Pulmonary artery endothelial cell (primary cell): ENCODE measurements around the gene HIVEP3. TPM values are rescaled to one million over a fixed set of nuclear protein-coding genes. Genes with fewer than 3 reads are reported as not detected.
"Not testable (repeated sequence)": the region's sequence is repeated elsewhere in the genome, so short reads cannot be mapped to it uniquely, and the experiment has no call there.

Experiments used
- DNase-seq: peaks from one replicate; pipeline ENCODE4 v3.0.0-alpha.2; 2011; ENCODE audit warnings: low read depth, low spot score
- total RNA-seq: library from RNA; depleted of rRNA; stranded (reverse); fragments of >200 nt; gene quantifications from 2 replicates; pipeline ENCODE4 v1.2.3, GENCODE V29; 2014

The HIVEP3 gene
- total RNA-seq, 1 donor from 2014 or later: 1.1 TPM

DNA sequence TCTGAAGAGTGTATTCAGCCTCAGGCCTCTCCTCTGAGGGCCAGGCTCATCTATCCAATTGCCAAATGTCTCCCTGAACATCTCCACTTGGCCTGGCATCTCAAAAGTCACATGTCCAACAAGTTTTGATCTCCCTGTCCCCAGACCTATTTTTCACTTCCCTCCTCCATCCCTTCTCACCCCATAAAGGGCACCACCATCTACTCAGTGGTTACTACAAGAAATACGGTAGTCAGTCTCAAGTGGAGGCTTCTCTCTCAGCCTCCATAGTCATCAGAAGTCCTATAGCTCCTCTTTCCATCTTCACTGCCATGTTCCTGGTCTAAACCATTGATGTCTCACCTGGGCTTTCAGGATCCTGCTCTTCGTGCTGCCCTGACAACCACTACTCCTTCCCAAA lies 351.8 kb downstream of the HIVEP3 start:
- DNase-seq: no peak

DNA sequence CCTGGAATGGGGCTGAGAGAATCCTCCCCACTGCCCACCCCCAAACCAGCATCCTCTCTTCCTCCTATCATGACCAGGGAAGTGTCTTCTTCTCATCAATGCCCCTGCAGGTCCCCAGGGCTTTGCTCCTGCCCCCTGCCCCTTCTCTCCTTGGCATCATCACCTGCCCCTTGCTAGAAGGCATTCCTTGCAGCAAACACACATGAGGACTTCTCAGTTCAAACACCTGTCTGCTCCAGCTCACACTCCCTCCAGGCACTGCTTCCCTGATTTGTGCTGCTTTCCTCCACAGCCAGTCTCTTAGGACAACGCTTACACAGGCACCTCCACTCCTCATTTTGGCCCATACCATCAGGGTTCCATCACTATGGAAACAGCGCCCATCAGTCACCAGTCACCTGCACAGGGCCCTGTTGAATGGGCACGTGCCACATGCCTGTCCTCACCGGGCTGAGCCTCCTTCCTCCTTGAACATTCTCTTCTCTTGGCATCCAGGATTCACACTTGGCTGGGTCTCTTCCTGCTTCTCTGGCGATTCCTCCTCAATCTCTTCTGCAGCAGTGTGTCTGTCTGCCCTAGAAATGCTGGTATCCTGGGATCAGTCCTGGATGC lies 352.3 kb downstream of the HIVEP3 start:
- DNase-seq: no peak

DNA sequence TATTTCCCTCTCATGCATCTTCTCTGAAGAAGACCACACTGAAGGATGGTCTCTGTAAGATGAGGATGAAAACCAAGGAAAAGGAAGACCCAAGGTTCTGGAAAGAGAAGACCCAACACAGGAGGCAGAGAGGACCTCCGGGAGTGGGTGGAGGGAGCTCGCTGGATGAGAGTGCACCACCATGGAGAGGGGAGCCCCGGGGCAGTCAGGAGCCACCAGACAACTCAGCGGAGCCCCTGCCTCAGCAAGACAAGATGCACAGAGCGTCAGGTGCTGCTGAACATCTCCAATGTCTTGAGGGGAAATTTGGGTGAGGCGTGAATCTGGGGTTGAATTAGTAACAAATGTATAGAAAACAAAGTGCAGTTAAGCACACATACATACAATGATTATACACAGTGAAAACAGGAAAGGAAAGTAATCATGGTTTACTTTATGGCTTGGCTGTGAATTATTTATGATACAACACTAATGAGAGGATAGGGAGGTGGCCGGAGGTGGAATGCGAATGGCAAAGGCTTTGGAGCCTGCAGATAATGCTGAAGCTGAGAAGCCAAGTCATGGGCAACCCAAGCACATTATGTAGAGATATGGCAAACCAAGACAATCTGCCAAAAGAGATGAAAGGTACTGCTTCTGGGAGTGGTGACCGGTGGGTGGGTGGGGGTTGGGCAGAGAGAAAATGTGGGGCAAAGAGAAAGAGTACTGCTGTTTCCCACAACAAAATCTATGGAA lies 353.8 kb downstream of the HIVEP3 start:
- no peak for DNase-seq

DNA sequence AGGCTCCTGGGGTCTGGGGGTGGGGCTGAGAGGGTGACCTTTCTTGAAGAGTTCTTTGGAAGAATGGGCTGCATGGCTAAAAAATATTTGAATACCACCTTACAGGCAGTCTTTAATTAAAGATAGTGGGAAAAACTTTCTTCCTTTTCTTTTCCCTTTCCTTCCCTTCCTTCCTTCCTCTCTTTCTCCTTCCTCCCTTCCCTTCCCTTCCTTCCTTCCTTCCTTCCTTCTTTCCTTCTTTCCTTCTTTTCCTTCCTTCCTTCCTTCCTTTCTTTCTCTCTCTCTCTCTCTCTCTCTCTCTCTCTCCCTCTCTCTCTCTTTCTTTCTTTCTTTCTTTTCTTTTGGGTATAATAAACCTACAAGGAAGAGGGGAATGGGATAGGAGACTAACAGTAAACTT lies 356.4 kb downstream of the HIVEP3 start:
- no peak for DNase-seq

DNA sequence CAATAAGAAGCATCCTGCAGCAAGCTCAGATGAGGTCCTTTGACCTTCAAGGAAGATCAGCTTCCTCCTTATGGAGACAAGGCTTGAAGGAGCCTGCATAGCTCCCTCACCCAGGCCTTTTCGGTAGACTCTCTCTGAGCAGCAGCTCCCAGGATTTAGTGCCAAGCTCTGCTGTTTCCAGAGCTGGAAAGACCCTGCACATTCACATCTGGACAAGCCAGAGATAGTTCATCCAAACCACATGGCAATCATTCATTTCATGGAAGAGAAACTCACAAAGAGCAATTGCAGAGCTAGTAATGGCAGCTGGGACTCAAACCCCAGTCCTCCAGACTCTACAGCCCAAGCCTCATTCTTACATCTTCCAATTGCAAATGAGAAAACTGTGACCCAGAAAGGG lies 357.8 kb downstream of the HIVEP3 start:
- no peak for DNase-seq

DNA sequence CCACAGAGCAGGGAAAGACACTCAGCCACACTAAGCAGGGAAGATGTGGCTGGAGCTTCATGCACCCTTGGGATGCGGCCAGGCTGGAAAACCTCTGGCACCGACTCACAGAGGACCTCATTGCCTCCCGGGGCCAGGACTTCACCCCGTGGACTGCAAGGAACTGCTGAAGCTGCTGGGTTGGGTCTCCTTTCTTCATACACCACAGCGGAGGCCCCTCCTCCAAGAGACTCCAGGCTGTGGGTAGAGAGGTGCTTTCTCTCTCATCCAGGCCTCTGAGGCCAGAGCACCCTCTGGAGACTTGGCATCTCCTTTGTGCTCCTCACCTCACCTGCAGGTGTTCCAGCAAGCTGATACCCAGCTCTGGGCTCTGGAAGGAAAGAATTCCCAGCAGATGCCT lies 358.2 kb downstream of the HIVEP3 start:
- no peak for DNase-seq

DNA sequence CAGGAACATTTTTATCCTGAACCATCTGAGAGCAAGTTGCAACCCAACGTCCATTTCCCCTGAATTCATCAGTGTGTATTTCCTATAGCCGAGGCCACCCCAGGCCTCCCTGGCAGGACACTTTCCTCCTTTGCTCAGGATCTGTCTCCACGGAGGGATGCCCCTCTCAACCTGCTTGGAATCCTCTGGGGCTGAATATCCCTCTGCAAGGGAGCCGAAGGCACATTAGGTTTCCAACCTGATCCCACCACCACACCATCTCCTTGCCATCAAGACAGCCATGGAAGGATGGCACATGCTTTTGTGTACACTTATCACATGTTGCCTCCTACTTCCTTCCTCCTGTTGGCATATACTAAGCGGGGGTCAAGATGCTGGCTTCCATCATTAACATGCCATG lies 359.4 kb downstream of the HIVEP3 start:
- no peak for DNase-seq

DNA sequence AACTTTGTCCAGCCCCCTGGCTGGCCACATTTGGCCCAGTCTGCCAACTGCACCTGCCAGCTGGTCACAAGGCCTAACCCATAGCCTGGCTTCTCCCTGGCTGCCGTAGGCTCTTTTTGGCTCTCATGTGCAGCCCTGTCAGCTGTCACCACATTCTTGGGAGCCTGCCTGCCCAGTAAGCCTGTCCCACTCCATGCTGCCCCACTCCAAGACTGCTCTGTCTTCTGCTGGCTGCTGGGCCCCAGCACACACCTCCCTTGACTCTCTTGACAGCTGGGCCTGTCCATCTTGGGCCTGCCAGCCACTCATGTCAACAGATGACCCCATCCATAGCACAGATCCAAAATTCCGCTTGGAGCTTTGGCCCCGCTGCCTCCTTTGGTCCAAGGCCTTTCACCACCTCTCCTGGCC lies 360.0 kb downstream of the HIVEP3 start:
- no peak for DNase-seq

DNA sequence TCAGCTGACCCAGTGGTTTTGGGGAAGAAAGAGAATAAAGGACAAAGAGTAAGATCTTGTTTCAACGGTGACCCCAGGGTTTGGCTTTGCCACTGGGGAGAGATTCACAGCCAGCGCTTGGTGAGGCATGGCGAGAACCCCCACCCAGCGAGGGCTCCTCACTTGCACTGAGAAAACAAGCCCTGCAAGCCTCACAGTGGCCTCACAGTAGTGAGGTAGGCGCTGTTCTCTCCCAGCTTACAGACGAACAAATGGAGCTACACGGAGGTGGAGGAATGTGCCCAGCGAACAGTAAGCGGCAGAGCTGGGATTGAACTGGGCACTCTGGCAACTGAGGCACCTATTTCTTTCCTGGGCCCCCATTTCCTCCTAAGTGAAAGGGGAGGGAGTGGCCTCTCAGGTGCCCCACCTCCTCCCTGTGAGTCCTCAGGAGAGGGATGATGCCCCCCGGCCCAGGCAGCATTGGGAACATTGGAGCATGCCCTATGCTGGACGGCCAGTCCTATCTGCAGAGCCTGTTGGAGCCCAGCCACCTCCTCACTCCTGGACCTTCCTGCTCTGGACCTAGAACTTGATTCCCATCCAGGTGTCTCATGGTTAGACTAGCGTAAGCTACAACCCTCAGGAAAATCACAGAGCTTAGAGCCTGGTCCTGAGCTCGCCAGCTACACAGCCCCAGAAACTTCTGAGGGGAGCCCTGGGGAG lies 360.8 kb downstream of the HIVEP3 start:
- DNase-seq: no peak

DNA sequence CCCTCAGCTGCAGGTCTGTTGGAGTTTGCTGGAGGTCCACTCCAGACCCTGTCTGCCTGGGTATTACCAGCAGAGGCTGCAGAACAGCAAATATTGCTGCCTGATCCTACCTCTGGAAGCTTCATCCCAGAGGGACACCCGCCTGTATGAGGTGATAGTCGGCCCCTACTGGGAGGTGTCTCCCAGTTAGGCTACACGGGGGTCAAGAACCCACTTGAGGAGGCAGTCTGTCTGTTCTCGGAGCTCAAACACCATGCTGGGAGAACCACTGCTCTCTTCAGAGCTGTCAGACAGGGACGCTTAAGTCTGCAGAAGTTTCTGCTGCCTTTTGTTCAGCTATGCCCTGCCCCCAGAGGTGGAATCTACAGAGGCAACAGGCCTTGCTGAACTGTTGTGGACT lies 364.0 kb downstream of the HIVEP3 start:
- not testable (repeated sequence) for DNase-seq

DNA sequence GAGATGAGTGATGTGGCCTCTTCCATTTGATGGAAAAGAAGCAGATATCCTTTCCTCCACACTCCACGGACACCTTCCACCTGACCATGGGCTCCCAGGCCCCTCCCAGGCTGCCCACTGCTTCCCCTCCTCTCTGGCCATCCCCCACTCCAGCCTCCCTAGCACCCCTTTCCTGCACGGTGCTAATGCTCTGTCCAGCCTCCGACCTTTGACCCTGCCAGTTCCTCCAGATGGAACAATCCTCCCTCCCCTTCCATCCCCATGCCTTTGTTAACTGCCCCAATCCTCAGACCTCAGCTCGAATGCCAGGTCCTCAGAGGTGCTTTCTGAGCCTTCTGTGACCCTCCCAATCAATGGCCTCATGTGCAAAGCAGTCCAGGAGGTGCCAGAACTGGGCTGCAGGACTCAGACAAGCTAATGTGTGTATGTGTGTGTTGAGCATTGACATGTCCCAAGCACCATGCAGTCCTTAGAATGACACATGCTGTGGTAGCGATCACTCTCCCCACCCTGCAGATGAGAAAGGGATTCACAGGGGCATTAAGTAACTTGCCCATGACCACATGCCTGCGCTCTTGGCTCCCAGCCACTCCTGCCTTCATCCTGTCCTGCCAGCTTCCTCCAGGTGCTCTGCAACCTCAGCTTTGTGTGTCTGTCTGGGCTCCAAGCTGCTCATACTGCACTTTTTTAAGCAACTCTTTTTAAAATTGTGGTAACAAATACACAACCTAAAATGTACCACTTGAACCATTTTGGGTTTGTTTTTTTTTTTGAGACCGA lies 370.8 kb downstream of the HIVEP3 start:
- DNase-seq: no peak

DNA sequence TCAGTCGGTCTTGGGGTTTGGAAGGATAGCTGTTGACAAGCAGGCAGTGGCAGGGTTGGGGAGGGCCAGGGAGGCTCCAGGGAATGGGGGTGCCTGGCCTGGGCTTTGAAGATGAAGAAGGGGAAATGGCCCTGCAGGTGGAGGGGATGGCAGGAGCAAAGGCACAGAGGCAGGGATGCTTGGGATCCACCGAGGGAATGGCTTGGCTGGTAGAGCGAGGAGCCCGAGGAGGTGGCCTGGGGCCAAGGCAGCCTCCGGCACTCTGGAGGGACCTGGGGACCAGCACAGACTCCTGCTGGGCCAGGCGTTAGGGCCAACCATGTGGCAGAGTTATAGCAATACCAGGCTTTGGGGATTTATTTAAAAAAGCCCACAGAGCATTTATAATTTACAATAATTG lies 371.4 kb downstream of the HIVEP3 start:
- DNase-seq: no peak

DNA sequence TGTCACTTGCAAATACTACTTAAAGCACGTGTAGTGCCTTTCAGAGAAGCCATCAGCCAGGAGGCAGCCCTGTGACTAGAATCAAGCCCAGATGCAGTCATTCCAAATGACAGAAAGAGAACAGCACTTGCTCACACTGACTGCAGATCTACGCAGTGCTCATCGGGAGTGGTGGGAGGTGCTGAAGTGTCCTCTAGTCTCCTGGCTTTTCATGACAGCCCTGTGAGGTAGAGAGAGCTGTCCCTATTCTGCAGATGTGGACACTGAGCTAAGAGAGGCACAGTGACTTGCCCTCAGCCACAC lies 371.9 kb downstream of the HIVEP3 start:
- no peak for DNase-seq

DNA sequence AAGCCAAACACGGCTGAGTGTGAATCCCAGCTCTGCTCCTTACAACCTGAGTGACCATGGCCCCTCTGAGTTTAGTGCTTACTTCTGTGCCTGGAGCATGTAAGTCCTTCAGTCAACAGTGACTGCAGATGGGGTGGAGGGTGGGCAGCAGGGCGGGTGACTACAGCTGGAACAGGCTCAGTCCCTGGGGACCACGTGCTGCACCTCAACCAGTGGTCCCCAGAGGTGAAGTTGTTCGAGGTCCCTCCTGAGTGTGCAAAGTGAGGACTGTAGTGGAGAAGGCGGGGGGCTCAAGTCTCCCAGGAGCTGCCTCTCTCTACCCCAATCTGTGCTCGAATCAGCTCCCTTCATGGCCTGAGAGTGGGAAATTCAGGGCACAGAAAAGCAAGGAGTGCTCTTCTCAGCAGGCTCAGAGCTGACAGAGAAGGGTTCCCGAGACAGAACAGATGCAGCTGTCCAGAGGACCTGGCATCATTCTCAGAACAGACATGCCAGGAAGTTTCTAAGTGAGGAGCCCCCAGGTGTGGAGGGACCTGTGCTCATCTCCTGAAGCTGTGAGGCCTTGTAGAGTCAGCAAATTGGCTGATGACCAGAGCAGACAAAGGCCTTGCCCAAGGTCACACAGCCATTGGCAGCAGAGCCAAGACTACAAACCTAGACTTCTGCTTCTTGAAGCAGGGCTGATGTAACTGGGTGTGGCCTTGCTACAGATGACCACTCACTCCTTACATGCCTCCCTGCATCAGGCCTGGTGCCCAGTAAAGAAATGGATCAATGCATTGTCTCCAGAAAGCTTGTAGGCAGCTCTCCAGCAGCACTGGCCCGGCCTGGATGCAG lies 372.5 kb downstream of the HIVEP3 start:
- no peak for DNase-seq

DNA sequence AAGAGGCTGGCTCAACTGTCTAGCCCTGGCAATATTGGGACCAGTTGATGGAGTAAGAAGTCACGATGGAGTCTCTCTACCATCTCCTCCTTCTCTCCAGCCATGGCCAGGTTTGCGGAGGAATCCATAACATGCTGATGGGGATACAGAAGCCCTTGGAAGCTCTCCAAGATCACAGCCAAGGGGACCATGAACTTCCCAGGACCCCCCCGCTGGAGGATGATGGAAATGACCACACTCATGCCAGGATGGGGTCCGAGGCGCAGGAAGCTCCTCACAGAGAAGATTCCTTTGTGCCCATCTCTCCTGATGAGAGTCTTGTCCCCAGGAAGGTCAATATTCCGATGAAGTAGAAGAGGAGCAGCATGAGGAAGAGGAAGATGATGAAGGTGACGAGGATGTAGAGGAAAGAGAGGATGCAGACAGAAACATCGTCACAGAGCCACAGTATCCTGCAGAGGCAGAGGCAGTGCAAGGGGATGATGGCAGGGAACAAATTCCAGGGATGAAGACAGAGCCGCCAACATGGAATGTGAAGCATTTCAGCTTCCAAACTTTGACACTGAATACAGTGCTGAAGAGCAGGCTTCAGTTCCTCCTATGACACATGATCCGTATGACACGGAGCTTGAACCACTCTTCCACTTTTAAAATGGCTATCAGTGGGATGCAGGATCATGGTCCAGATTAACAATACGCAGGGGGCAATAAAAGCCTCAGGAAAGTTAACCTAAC lies 376.4 kb downstream of the HIVEP3 start:
- DNase-seq: no peak

DNA sequence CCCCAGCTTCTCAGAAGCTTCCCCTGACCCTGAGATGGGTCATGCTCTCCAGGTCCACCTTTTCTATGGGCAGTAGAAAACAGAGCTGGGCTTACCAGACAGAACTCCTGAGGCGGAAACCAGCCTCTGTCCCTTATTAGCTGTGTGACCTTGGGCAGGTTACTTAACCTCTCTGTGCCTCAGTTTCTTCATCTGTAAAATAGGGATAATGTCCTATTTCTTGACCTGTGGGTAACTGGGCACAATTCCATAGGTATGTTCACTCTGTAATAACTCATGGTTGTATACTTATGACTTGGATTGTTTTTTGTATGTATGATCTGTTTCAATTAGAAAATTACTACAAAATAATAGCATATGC lies 377.1 kb downstream of the HIVEP3 start:
- no peak for DNase-seq

DNA sequence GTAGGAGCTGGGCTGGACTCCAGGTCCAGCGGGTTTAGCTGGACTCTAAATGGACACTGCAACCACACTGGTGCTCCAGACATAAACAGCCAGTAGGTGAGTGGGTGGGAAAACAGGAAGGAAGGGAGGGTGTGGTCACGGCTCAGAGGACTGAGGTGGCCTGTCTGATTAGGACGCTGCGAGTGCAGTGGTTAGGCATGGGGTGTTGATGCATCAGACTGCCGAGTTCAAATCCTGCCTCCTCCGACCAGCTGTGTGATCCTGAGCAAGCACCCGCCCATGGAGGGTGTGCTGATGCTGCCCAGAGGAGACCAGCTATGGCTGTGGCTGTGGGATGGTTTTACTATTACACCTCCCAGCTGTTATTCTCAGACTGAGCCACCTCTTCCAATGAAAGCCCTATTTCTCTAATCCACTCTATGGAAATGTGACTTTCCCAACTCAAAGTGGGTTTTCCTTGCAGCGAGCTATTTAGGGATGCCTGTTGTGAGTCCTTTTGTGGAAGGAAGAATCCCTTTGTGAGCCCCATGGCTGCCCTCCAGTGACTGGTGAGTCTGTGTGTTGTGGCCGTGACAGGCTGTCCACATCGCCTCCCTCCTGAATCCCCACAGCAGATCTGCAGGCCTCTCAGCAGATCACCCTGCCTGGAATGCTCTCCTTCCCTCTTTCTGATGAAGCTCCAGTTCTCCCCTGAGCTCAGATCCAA lies 377.7 kb downstream of the HIVEP3 start:
- DNase-seq: no peak

DNA sequence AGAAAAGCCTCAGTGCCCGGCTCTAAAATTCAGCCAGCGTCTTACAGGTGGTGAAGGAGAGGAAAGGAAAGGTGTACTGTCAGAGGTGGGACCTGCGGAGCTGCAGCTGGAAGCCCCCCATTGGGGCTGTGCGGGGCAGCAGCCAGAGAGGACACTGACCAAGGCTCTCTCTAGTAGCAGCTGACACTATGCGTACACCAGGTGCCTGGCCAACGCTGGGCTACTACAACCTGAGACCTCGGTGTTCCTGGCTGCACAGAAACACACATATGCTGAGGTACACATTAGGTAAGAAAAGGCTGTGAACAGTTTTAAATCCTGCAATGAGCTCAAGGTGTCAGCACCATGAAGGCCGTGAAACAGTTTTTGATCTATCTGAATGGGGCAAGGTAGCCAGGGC lies 378.7 kb downstream of the HIVEP3 start:
- no peak for DNase-seq

DNA sequence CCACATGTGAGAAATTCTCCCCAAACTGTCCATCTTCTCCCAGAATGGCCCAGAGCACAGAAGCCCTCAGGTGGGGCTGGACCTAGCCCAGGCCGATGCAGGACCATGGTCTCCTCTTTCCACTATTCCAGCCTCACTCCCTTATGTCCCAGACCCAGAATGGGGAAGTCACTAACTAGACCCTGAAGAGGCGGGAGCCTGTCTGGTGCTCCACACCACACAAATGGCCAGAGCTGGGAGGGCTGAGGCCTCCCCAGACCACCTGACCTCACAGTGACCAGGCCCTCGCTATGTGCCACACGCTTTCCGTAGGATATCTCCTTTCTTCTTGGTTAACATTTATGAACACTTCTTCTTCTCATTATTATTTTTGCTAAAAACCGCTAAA lies 379.3 kb downstream of the HIVEP3 start:
- no peak for DNase-seq
